HepG2 (cell line): ENCODE data around the gene PSMD10. TPM values are rescaled to one million over a fixed set of nuclear protein-coding genes. Genes with fewer than 3 reads are reported as not detected.

Experiments used
- BRCA1 ChIP-seq: sonication (generic); formaldehyde crosslinking; IDR thresholded peaks from 2 replicates; pipeline ENCODE4 v1.4.0; 2020; ENCODE audit warnings: missing genetic modification reagents
- EZH2 ChIP-seq: conservative IDR thresholded peaks from 2 replicates; pipeline ENCODE4 v1.6.1; 2012; ENCODE audit warnings: mild to moderate bottlenecking, low read depth, low read length, moderate library complexity
- HNRNPL ChIP-seq: fragments of 200-400 bp; formaldehyde crosslinking; IDR thresholded peaks from 2 replicates; pipeline ENCODE4 v1.6.1; 2017; ENCODE audit warnings: mild to moderate bottlenecking, low read depth, low read length
- NCOA5 ChIP-seq: sonication (generic); formaldehyde crosslinking; IDR thresholded peaks from 2 replicates; pipeline ENCODE4 v1.4.0; 2020; ENCODE audit warnings: missing genetic modification reagents
- NR3C1 ChIP-seq: sonication (generic); formaldehyde crosslinking; IDR thresholded peaks from 2 replicates; pipeline ENCODE4 v1.4.0; 2020; ENCODE audit warnings: missing genetic modification reagents
- POLR2AphosphoS2 ChIP-seq: IDR thresholded peaks from 2 replicates; pipeline ENCODE4 v1.6.1; 2011; ENCODE audit warnings: low read depth, low read length, improper control_type of control experiment
- RBAK ChIP-seq: sonication (generic); formaldehyde crosslinking; IDR thresholded peaks from 2 replicates; pipeline ENCODE4 v1.5.1; 2020; ENCODE audit warnings: mild to moderate bottlenecking, missing genetic modification reagents
- SAFB2 ChIP-seq: sonication (generic); formaldehyde crosslinking; IDR thresholded peaks from 2 replicates; pipeline ENCODE4 v1.5.1; 2020; ENCODE audit warnings: missing genetic modification reagents, low read depth, mild to moderate bottlenecking, borderline replicate concordance
- SMARCE1 ChIP-seq: fragments of 450-650 bp; IDR thresholded peaks from 2 replicates; pipeline ENCODE4 v1.6.1; 2017; ENCODE audit warnings: borderline replicate concordance
- SP2 ChIP-seq: sonication (generic); formaldehyde crosslinking; IDR thresholded peaks from 2 replicates; pipeline ENCODE4 v1.5.1; 2020; ENCODE audit warnings: mild to moderate bottlenecking, missing genetic modification reagents
- ZFX ChIP-seq: sonication (generic); formaldehyde crosslinking; IDR thresholded peaks from 2 replicates; pipeline ENCODE4 v1.4.0; 2020; ENCODE audit warnings: mild to moderate bottlenecking, low read depth, missing genetic modification reagents, moderate library complexity
- ZMYM3 ChIP-seq: sonication (generic); formaldehyde crosslinking; IDR thresholded peaks from 2 replicates; pipeline ENCODE4 v1.5.1; 2020; ENCODE audit warnings: mild to moderate bottlenecking, missing genetic modification reagents
- ZNF260 ChIP-seq: sonication (generic); formaldehyde crosslinking; IDR thresholded peaks from 2 replicates; pipeline ENCODE4 v1.4.0; 2020; ENCODE audit warnings: missing genetic modification reagents, low read depth, mild to moderate bottlenecking, borderline replicate concordance
- ZNF3 ChIP-seq: IDR thresholded peaks from 2 replicates; pipeline ENCODE4 v1.7.0; 2017; ENCODE audit warnings: inconsistent platforms
- ZNF569 ChIP-seq: sonication (generic); formaldehyde crosslinking; IDR thresholded peaks from 2 replicates; pipeline ENCODE4 v1.5.0; 2020; ENCODE audit warnings: mild to moderate bottlenecking, missing genetic modification reagents, moderate library complexity, borderline replicate concordance
- ZNF577 ChIP-seq: sonication (generic); formaldehyde crosslinking; IDR thresholded peaks from 2 replicates; pipeline ENCODE4 v1.4.0; 2020; ENCODE audit warnings: mild to moderate bottlenecking, low read depth, missing genetic modification reagents, borderline replicate concordance
- ZNF768 ChIP-seq: sonication (generic); formaldehyde crosslinking; IDR thresholded peaks from 2 replicates; pipeline ENCODE4 v1.4.0; 2020; ENCODE audit warnings: missing genetic modification reagents
- ZNF83 ChIP-seq: sonication (generic); formaldehyde crosslinking; IDR thresholded peaks from 2 replicates; pipeline ENCODE4 v1.4.0; 2020; ENCODE audit warnings: missing genetic modification reagents, mild to moderate bottlenecking, borderline replicate concordance
- ZZZ3 ChIP-seq: sonication (generic); formaldehyde crosslinking; IDR thresholded peaks from 2 replicates; pipeline ENCODE4 v1.4.0; 2020; ENCODE audit warnings: missing genetic modification reagents, mild to moderate bottlenecking, borderline replicate concordance
- polyA plus RNA-seq, 8 experiments: library from polyadenylated mRNA; depleted of rRNA in 3 of 8; stranded (reverse) in 7 of 8; unstranded in 1 of 8; fragments of >200 nt; fragmentation: Illumina TruSeq in 4 of 8; extraction: Trizol in 4 of 8; gene quantifications; 2 replicates each; pipeline versions ENCODE4 v1.2.1 to v1.2.3, GENCODE V29; 2011 to 2016; ENCODE audit warnings: low read depth in 4 of 8, missing spikeins in 1 of 8, mixed read lengths in 1 of 8; ENCODE audit not compliant: insufficient read depth in 1 of 8
- total RNA-seq, 5 experiments: library from RNA; depleted of rRNA; stranded (reverse); fragments of >200 nt; fragmentation: Illumina TruSeq; extraction: Trizol; gene quantifications; 2 replicates each; pipeline ENCODE4 v1.2.3, GENCODE V29; 2016; ENCODE audit warnings: low read depth in 1 of 5
- TF ChIP-seq, protein P1 (sequence below): sonication (generic); formaldehyde crosslinking; IDR thresholded peaks from 2 replicates; pipeline ENCODE4 v1.4.0; 2020; ENCODE audit warnings: mild to moderate bottlenecking, missing genetic modification reagents
- TF ChIP-seq, protein P2 (sequence below): sonication (generic); formaldehyde crosslinking; IDR thresholded peaks from 2 replicates; pipeline ENCODE4 v1.8.0; 2022; ENCODE audit warnings: missing genetic modification reagents, mild to moderate bottlenecking, inconsistent platforms, borderline replicate concordance
- TF ChIP-seq, protein P3 (sequence below): IDR thresholded peaks from 2 replicates; pipeline ENCODE4 v1.6.1; 2016; ENCODE audit warnings: missing biosample characterization, missing genetic modification reagents, low read depth
- TF ChIP-seq, protein P4 (sequence below): IDR thresholded peaks from 2 replicates; pipeline ENCODE4 v1.6.1; 2016; ENCODE audit warnings: control low read depth
- TF ChIP-seq, protein P5 (sequence below): sonication (generic); formaldehyde crosslinking; IDR thresholded peaks from 2 replicates; pipeline ENCODE4 v1.4.0; 2020; ENCODE audit warnings: missing genetic modification reagents

PSMD10 gene
- total and polyA plus RNA-seq, 2 of the 13 experiments (the other 11 are each of a cell fraction or from before 2014, with no cell fraction given), result 56.4 to 65.3 TPM

DNA sequence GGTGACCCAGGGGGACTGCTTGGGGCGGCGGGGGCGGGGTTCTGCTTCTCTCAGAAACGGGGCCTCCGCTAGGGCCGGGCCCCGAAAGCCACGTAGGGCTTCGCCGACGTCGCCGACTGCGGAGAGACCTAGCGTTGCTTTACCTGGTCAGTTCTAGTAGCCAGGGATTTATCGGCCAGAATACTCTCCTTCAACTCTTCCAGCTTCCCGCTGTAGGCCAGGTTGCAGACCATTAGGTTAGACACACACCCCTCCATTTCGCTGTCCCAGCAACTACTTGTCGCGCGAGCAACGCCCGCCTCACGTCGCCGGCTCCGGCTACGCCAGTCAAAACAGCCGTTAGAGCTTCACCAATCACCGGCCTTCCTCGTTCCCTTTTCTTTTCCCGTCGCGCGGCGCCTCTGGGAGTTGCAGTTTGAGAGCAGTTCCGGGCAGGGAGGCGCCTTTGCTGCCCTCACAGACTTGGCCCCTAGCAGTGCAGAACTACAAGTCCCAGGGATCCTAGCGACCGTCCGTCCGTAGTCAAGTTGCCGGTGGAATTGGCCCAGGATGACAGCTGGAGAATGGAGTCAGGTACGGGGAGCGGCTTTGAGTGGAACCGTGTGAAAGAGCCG, at the start of gene PSMD10, which contains the start of gene ATG4A (continued):
- TF ChIP-seq ZNF577 (CRISPR knock-in tag), result no peak
- no peak for TF ChIP-seq ZMYM3 (CRISPR knock-in tag)
- TF ChIP-seq ZNF3 (CRISPR knock-in tag), result no peak
- TF ChIP-seq, protein P1, sequence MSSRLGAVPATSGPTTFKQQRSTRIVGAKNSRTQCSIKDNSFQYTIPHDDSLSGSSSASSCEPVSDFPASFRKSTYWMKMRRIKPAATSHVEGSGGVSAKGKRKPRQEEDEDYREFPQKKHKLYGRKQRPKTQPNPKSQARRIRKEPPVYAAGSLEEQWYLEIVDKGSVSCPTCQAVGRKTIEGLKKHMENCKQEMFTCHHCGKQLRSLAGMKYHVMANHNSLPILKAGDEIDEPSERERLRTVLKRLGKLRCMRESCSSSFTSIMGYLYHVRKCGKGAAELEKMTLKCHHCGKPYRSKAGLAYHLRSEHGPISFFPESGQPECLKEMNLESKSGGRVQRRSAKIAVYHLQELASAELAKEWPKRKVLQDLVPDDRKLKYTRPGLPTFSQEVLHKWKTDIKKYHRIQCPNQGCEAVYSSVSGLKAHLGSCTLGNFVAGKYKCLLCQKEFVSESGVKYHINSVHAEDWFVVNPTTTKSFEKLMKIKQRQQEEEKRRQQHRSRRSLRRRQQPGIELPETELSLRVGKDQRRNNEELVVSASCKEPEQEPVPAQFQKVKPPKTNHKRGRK (CRISPR knock-in tag), result no peak
- no peak for TF ChIP-seq EZH2
- TF ChIP-seq SMARCE1, result no peak
- TF ChIP-seq, protein P2, sequence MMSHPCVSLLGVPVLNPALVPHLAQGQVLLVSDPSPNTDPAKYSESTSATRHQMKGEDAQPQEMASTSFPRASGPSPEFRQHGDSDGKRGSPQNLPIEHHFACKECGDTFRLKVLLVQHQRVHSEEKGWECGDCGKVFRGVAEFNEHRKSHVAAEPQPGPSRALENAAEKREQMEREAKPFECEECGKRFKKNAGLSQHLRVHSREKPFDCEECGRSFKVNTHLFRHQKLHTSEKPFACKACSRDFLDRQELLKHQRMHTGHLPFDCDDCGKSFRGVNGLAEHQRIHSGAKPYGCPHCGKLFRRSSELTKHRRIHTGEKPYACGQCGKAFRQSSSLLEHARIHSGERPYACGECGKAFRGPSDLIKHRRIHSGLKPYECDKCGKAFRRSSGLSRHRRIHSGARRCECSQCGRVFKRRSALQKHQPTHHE (CRISPR knock-in tag), result no peak
- peak; percentile 89 for TF ChIP-seq ZFX (CRISPR knock-in tag)
- TF ChIP-seq, protein P3, sequence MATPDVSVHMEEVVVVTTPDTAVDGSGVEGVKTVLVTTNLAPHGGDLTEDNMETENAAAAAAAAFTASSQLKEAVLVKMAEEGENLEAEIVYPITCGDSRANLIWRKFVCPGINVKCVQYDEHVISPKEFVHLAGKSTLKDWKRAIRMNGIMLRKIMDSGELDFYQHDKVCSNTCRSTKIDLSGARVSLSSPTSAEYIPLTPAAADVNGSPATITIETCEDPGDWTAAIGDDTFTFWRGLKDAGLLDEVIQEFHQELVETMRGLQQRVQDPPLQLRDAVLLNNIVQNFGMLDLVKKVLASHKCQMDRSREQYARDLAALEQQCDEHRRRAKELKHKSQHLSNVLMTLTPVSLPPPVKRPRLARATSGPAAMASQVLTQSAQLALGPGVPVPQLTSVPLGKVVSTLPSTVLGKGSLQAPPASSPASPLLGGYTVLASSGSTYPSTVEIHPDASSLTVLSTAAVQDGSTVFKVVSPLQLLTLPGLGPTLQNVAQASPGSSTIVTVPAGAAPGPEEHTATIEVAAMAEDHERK, result peak; percentile 78
- no peak for TF ChIP-seq ZNF260 (CRISPR knock-in tag)
- peak; percentile 53; the same call in 1 of the 2 replicates for TF ChIP-seq SP2 (CRISPR knock-in tag)
- no peak for TF ChIP-seq ZNF768 (CRISPR knock-in tag)
- no peak for TF ChIP-seq SAFB2 (CRISPR knock-in tag)
- no peak for TF ChIP-seq NCOA5 (CRISPR knock-in tag)
- 0 out of 2 replicates have a peak, but pooled peaks have one; percentile 58 for TF ChIP-seq POLR2AphosphoS2
- TF ChIP-seq ZZZ3 (CRISPR knock-in tag), result no peak
- no peak for TF ChIP-seq BRCA1 (CRISPR knock-in tag)
- TF ChIP-seq RBAK (CRISPR knock-in tag), result no peak
- TF ChIP-seq NR3C1 (CRISPR knock-in tag), result no peak
- no peak for TF ChIP-seq ZNF569
- no peak for TF ChIP-seq ZNF83
- TF ChIP-seq, protein P4, sequence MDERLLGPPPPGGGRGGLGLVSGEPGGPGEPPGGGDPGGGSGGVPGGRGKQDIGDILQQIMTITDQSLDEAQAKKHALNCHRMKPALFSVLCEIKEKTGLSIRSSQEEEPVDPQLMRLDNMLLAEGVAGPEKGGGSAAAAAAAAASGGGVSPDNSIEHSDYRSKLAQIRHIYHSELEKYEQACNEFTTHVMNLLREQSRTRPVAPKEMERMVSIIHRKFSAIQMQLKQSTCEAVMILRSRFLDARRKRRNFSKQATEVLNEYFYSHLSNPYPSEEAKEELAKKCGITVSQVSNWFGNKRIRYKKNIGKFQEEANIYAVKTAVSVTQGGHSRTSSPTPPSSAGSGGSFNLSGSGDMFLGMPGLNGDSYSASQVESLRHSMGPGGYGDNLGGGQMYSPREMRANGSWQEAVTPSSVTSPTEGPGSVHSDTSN (CRISPR knock-in tag), result 0 out of 2 replicates have a peak, but pooled peaks have one; percentile 29
- no peak for TF ChIP-seq HNRNPL
- TF ChIP-seq, protein P5, sequence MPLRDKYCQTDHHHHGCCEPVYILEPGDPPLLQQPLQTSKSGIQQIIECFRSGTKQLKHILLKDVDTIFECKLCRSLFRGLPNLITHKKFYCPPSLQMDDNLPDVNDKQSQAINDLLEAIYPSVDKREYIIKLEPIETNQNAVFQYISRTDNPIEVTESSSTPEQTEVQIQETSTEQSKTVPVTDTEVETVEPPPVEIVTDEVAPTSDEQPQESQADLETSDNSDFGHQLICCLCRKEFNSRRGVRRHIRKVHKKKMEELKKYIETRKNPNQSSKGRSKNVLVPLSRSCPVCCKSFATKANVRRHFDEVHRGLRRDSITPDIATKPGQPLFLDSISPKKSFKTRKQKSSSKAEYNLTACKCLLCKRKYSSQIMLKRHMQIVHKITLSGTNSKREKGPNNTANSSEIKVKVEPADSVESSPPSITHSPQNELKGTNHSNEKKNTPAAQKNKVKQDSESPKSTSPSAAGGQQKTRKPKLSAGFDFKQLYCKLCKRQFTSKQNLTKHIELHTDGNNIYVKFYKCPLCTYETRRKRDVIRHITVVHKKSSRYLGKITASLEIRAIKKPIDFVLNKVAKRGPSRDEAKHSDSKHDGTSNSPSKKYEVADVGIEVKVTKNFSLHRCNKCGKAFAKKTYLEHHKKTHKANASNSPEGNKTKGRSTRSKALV, result no peak
